HCT116 (cell line): Measurements from ENCODE around the gene LSP1.
"Not testable (repeated sequence)": the region's sequence is repeated elsewhere in the genome, so short reads cannot be mapped to it uniquely, and the experiment has no call there.

Experiments
- CTCF ChIP-seq, 3 experiments: fragments of 200-600 bp in 1 of 3; sonication (generic) in 1 of 3; IDR thresholded peaks in 2 of 3; conservative IDR thresholded peaks in 1 of 3; 2 replicates each; pipeline ENCODE4 v1.5.1; 2012 to 2017; ENCODE audit warnings: low read depth in 2 of 3, low read length in 2 of 3, antibody characterized with exemption in 1 of 3, borderline replicate concordance in 1 of 3, control low read depth in 1 of 3, mild to moderate bottlenecking in 1 of 3, mixed read lengths in 1 of 3, mixed run types in 1 of 3, moderate library complexity in 1 of 3; ENCODE audit not compliant: insufficient read depth in 1 of 3
- ELF1 ChIP-seq: IDR thresholded peaks from 2 replicates; pipeline ENCODE4 v1.6.1; 2012; ENCODE audit warnings: low read depth, borderline replicate concordance
- EZH2 ChIP-seq: fragments of 200-600 bp; sonication (generic); IDR thresholded peaks from 2 replicates; pipeline ENCODE4 v1.6.1; 2017; ENCODE audit warnings: antibody characterized with exemption, mixed run types
- EZH2phosphoT487 ChIP-seq: fragments of 200-600 bp; IDR thresholded peaks from 2 replicates; pipeline ENCODE4 v1.6.1; 2018; ENCODE audit warnings: antibody characterized with exemption, borderline replicate concordance
- FOSL1 ChIP-seq: IDR thresholded peaks from 2 replicates; pipeline ENCODE4 v1.6.1; 2012; ENCODE audit warnings: low read depth
- MAX ChIP-seq: IDR thresholded peaks from 2 replicates; pipeline ENCODE4 v1.6.1; 2012
- POLR2A ChIP-seq: IDR thresholded peaks from 2 replicates; pipeline ENCODE4 v1.7.0; 2011; ENCODE audit warnings: borderline replicate concordance; ENCODE audit not compliant: insufficient read depth, insufficient read length; ENCODE audit errors: extremely low read depth
- POLR2AphosphoS5 ChIP-seq: IDR thresholded peaks from 2 replicates; pipeline ENCODE4 v1.6.1; 2011; ENCODE audit warnings: mild to moderate bottlenecking, low read depth, low read length, moderate library complexity
- RAD21 ChIP-seq: IDR thresholded peaks from 2 replicates; pipeline ENCODE4 v1.6.1; 2012; ENCODE audit warnings: low read depth, mild to moderate bottlenecking
- SRF ChIP-seq: IDR thresholded peaks from 2 replicates; pipeline ENCODE4 v1.6.1; 2012; ENCODE audit warnings: low read depth
- YY1 ChIP-seq: IDR thresholded peaks from 2 replicates; pipeline ENCODE4 v1.6.1; 2011; ENCODE audit warnings: low read length, low read depth, moderate library complexity, mild to moderate bottlenecking; ENCODE audit not compliant: insufficient replicate concordance; ENCODE audit errors: extremely low read depth
- ZNF274 ChIP-seq: fragments of 200-500 bp; sonication (Bioruptor generic); IDR thresholded peaks from 2 replicates; pipeline ENCODE4 v1.6.1; 2014; ENCODE audit warnings: mild to moderate bottlenecking, low read depth, low read length, inconsistent platforms

GRCh38 chr11:1939788-1940187, 86.9 kb downstream of the LSP1 start:
- not testable (repeated sequence) for TF ChIP-seq ZNF274; CTCF (IDR thresholded peaks at IDR 0.05 in 2 of 3, conservative IDR thresholded peaks at IDR 0.05 in 1 of 3; ENCODE audit: borderline replicate concordance in 1 of 3, insufficient read depth in 1 of 3, low read depth in 2 of 3, low read length in 2 of 3); YY1; FOSL1; ELF1; MAX; EZH2; SRF; POLR2AphosphoS5; POLR2A; RAD21; EZH2phosphoT487
